Sciatic nerve (tissue), 2 donors: Measurements from ENCODE around the gene MAN2A2. TPM values are rescaled to one million over a fixed set of nuclear protein-coding genes. Genes with fewer than 3 reads are reported as not detected.
A peak's percentile ranks its signal among the peaks of the same experiment; 100 is the strongest.
"Not testable (repeated sequence)": the region's sequence is repeated elsewhere in the genome, so short reads cannot be mapped to it uniquely, and the experiment has no call there.

ENCODE experiments used
- ATAC-seq: fragments of 200-7000 bp; cut with Tn5 transposase; one replicate; pipeline ENCODE4 v1.9.1; 2020; ENCODE audit warnings: mild to moderate bottlenecking, moderate library complexity
- DNase-seq: peaks from one replicate; pipeline ENCODE4 v3.0.0-alpha.2; 2020; ENCODE audit warnings: low spot score
- intact Hi-C: fragments of 100-400 bp; cut with DNase I; formaldehyde crosslinking; loops from one replicate; pipeline ENCODE4 v1.14.2; 2022
- total RNA-seq: library from RNA; stranded (reverse); fragmentation: NEBNext Ultra II Directional; extraction: Animal tissue kit (Norgen Biotek cat#: 25700); gene quantifications from one replicate; pipeline ENCODE4 v1.2.1, GENCODE V29; 2021
- donor health status: DM: no; HTN: no; CAD: no.
- donor health status: DM: no; HTN: no; CAD: no.

The MAN2A2 gene
- total RNA-seq, 1 donor from 2014 or later: 150 TPM

GRCh38 chr15:90895571-90896117, 7.5 kb upstream of the MAN2A2 start:
- intact Hi-C loops: no loop called here
- DNase-seq (no peak), ATAC-seq (no peak)

DNA sequence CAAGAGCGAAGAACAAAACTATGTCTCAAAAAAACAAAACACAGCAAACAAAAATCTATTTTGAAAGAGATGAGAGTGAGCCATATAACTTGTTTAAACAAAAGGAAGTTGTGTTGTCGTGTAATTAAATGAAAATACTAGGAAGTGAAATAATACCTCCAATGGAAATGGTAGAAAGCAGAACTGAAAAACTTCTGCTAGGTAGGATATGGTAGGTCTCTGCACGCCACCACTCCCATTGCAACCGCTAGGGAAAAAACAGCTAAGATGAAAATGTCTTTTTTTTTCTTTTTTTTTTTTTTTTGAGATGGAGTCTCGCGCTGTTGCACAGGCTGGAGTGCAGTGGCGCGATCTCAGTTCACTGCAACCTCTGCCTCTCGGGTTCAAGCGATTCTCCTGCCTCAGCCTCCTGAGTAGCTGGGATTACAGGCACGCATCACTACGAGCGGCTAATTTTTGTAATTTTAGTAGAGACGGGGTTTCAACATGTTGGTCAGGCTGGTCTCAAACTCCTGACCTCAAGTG, 5.9 kb upstream of the MAN2A2 start:
- DNase-seq, intact Hi-C loops, ATAC-seq: not testable (repeated sequence)

- no peak for DNase-seq
- ATAC-seq: peak; percentile 21
- intact Hi-C loops: loop anchor here (2.0 kb wide), 1 partner anchor 33 kb away; the partner anchor contains the start of gene UNC45A
Measured at GRCh38 chr15:90901175-90902039, 1.7 kb upstream of the MAN2A2 start.

DNA sequence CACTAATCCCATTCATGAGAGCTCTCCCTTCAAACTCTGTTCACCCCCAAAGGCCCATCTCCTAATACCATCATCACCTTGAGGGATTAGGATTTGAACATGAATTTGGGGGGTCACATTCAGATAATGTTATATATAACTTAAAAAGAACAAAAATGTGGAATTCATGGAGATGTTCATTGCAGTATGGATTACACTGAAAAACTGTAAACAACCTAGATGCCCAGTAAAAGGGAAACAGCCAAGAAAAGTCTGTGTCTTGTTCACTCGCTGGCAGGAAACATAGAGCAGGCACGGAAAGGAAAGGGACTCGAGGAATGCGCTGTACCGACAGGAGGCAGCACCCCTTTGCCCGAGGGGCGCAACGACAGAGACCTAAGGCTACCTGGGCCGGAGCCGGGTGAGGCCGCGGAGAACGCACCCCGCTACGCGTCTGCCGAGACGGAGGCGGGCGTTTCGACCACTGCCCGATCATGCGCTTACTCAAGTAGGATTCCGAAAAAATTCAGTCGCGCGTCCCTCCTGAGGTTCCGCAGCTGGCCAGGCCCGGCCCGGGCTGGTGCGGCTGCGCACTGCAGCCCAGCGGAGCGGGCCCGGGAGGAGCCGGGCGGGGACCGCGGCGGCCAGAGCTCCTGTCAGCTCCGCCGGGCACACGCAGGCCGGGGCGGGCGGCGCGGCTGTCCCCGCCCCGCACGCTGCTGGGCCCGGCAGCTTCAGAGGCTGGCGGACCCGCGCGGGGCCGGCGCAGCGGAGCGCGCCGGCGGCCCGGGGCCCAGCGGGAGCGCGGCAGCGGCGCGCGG, 862 bp upstream of the MAN2A2 start:
- intact Hi-C loops: loop anchor here (2.0 kb wide), 1 partner anchor 33 kb away; the partner anchor contains the start of gene UNC45A
- ATAC-seq: peak; percentile 92
- peak; percentile 85 for DNase-seq

DNA sequence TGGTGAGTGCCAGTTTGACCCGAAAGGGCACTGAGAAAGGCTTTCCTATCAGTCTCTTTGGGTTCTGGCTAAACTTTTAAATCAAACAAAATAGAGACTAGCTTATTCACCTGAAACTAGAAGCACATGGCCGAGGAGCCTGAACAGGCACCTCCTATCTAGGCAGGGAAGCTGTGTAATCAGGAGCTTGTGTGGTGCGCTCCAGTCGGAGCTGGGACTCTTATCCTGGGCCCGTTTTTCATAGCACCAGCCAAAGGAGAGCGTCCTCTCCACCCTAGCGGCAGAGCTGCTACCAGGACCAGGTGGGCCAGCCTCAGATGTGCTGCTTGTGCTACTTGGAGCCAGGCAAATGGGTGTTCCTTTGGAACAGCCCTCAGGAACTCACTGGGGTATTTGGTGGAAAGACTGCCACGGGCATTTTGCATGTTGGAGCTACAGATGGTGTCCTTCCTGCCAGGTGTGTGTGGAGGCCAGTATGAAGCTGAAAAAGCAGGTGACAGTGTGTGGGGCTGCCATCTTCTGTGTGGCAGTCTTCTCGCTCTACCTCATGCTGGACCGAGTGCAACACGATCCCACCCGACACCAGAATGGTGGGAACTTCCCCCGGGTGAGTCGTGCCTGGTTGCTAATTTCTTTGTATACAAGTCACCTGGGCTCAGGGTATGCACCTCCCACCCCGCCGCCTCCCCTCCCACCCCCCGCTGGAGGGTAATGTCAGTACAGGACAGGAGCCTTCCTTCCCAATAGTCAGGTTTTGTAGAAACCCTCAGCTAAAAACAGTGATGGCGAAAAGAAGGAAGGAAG, 833 bp downstream of the MAN2A2 start:
- peak; percentile 54 for DNase-seq
- no peak for ATAC-seq
- intact Hi-C loops: loop anchor here (2.0 kb wide), 1 partner anchor 31 kb away; the partner anchor contains the start of gene UNC45A

DNA sequence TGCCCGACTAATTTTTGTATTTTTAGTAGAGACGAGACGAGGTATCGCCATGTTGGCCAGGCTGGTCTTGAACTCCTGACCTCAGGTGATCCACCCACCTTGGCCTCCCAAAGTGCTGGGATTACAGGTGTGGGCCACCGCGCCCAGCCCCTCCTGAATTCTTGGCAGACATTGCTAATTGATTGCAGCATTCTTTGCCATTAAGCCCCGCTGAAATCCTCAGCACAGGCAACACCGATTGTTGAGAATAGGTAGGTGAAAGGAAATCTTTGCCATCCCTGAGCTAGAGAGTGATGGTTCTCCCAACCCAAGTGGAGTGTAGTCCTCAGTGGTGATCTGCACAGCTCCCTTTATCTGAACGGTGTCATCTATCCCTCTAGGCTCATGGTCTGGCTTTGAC, 1.6 kb downstream of the MAN2A2 start:
- ATAC-seq: no peak
- DNase-seq: no peak
- intact Hi-C loops: no loop called here

GRCh38 chr15:90905306-90906180, 2.4 kb downstream of the MAN2A2 start:
- no peak for ATAC-seq
- no peak for DNase-seq
- intact Hi-C loops: no loop called here

- intact Hi-C loops: no loop called here
- no peak for ATAC-seq
- no peak for DNase-seq
Measured at GRCh38 chr15:90906181-90906849, 3.2 kb downstream of the MAN2A2 start.

- DNase-seq: no peak
- intact Hi-C loops: no loop called here
Measured at GRCh38 chr15:90907051-90907660, 4.1 kb downstream of the MAN2A2 start.

GRCh38 chr15:90907838-90908507, 4.9 kb downstream of the MAN2A2 start:
- ATAC-seq (peak; percentile 74), DNase-seq (no peak)
- intact Hi-C loops: no loop called here

More at GRCh38 chr15:90907051-90907660, 4.1 kb downstream of the MAN2A2 start:
- ATAC-seq: peak; percentile 2

DNA sequence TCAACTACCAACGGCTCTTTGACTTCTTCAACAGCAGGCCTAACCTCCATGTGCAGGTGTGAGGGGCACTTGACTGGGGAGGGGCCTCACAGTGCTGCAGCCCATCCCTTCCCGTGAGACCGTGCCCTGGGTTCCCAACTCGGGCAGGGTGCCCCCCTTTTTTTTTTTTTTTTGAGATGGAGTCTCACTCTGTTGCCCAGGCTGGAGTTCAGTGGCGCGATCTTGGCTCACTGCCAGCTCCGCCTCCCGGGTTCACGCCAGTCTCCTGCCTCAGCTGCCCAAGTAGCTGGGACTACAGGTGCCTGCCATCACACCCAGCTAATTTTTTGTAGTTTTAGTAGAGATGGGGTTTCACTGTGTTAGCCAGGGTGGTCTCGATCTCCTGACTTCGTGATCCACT, 6.3 kb downstream of the MAN2A2 start:
- ATAC-seq, intact Hi-C loops: not testable (repeated sequence)
- DNase-seq: peak; percentile 55

DNA sequence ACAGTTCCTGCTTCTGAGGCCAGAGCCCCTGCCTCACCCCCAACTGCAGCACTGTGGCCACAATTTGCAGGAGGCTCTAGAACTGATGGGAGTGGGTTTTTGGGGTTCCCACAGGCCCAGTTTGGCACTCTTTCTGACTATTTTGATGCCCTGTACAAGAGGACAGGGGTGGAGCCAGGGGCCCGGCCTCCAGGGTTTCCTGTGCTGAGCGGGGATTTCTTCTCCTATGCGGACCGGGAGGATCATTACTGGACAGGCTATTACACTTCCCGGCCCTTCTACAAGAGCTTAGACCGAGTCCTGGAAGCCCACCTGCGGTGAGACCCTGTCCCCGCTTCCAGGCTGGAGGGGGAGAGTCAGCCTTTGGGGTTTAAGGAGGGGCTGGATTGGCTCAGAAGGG, 6.9 kb downstream of the MAN2A2 start:
- DNase-seq: no peak
- intact Hi-C loops: no loop called here
- ATAC-seq: no peak

- ATAC-seq (no peak), DNase-seq (peak; percentile 50)
- intact Hi-C loops: no loop called here
Measured at GRCh38 chr15:90910441-90911301, 7.6 kb downstream of the MAN2A2 start.

DNA sequence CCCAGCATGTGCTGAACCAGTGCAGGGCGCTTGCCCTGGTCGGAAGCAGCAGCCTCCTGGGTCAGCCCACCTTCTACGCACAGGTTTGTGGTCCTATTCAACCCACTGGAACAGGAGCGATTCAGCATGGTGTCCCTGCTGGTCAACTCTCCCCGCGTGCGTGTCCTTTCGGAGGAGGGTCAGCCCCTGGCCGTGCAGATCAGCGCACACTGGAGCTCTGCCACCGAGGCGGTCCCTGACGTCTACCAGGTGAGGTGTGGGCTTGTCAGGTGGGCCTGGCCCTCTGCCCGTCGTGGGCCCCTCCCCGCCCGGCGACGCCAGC, 8.2 kb downstream of the MAN2A2 start:
- intact Hi-C loops: no loop called here
- no peak for ATAC-seq
- peak; percentile 60 for DNase-seq
